DMS 273 (cell line): ENCODE measurements around the gene SDF4.

Source experiments
- DNase-seq: peaks from one replicate; lab custom pipeline; 2025; ENCODE audit not compliant: unreplicated experiment; lab: John Stamatoyannopoulos, UW

The SDF4 gene

DNA sequence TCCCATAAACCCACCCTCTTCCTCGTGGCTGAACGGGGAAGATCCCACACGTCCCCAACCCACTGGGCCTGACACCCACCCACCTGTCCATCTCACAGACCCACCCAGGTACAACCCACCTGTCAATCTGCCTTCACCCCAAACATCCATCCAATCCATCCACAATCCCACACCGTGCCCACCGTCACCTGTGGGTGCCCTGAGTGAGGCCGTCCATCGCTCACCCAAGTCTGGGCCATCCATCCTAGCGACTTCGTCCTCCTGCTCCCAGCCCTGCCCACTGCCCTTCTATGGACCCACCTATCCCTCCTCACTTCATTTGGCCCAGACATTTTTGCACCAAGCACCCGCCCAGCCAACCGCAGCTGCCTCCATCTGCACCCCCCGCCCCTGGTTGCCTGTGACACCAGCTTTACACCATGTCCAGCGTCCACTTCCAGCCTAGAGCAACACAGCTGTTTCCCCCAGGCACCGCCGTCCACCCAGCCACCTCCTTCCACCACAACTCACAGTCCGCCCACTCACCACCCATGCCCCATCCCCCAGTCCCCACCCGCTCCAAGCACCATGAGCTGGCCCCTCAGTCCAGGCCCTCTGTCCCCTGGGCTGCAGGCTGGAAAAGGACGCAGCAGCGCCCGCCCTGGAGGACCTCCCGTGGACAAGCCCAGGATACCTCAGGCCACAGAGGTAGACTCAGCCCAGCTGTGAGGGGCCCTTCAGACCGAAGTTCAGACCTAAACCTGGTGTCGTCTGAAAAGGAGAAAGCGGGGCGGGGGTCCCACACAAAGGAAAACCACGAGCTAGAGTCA, 50.5 kb downstream of the SDF4 start:
- DNase-seq: no peak

- DNase-seq: peak; percentile 65
These were observed 51.6 kb downstream of the SDF4 start for GRCh38 chr1:1179983-1180861.

- DNase-seq: no peak
These were observed 52.3 kb downstream of the SDF4 start for GRCh38 chr1:1179346-1179982.

DNA sequence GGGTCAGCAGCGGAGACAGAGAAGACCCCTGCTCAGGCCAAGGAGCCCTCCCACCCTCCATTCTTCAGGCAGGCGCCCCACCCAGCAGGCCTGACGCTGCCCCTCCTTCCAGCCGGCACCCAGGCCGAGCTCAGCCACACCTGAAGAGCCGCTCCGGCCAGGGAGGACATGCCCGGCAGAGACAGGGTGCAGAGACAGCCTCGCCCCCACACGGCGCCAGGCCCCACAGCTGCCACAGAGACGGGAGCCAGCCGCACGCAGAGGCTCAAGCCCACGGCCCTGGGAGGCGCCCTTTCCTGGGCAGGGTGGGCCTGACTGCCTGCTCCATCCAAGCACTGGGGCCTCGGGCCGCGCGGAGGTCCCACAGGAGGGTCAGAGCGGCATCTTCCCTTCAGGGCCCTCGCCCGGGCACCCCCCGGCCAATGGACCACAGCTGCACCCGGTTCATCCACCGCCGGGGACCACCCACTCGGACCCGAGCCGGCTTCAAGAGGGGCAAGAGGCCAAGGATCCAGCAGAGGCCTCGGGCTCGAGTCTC, 52.9 kb downstream of the SDF4 start:
- DNase-seq: no peak

DNA sequence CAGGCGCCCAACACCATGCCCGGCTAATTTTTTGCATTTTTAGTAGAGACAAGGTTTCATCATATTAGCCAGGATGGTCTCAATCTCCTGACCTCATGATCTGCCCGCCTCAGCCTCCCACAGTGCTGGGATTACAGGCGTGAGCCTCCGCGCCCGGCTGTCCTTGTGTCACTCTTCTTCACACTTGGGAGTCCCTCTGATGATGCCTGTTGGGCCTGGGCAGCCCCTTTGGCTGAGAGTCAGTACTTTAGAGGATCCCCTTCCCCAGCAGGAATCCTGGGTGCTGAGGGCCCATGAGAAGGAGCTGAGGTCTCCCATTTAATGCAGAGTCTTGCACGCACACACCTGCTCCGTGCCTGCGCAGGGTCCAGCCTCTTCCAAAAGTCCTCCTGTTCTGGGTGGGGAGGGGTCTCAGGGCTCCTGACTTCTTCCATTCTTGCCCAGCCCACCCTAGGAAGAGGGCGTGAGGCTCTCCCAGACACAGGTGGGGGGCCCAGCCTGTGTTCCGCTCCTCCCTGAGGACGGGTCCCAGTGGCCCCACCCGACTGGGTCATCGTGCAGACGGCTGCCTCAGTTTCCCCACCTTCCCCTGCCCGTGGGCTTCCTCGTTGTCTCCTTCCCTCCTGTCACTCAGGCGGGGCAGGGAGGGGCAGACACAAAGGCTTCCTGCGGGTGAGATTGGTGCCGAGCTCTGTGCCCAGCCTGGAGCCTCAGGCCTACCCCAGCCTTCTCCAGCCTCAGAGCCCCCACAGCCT, 54.2 kb downstream of the SDF4 start:
- no peak for DNase-seq

DNA sequence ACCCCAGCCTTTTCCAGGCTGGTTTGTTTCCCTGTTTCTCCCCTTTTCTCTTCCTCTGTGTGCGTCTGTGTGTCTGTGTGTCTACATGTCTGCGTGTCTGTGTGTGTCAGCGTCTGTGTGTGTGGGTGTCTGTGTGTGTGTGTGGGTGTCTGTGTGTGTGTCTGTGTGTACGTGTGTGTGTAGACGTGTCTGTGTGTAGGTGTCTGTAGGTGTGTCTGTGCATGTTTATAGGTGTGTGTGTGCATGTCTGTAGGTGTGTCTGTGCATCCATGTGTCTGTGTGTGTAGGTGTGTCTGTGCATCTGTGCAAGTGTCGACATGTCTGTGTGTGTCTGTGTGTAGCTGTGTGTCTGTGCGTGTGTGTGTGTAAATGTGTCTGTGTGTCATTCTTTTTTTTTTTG, 54.9 kb downstream of the SDF4 start:
- DNase-seq: no peak

DNA sequence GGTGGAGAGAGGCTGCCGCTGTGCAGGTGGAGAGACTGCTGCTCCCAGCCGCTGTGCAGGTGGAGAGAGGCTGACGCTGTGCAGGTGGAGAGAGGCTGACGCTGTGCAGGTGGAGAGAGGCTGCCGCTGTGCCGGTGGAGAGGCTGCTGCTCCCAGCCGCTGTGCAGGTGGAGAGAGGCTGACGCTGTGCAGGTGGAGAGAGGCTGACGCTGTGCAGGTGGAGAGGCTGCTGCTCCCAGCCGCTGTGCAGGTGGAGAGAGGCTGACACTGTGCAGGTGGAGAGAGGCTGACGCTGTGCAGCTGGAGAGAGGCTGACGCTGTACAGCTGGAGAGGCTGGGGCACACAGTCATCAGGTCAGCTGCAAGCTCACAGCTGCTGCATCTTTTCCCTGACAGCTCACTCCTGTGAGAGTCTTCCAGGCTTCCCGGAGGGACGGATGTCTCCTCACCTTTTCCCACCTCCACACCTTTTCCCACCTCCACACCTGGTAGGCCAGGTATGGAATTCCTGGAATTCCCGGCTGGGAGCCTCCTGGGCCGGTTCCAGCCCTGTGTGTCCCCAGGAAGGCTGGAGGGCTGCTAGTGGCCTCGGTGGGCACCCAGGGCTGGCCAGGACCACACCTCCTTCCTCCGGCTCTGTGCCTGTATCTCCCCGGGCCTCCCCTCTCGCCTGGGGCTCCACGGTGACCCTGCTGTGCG, 55.6 kb downstream of the SDF4 start:
- peak; percentile 47 for DNase-seq

GRCh38 chr1:1175221-1176062, 56.4 kb downstream of the SDF4 start:
- DNase-seq: no peak

- DNase-seq: no peak
These were observed 57.9 kb downstream of the SDF4 start, which contains the start of gene TTLL10 for GRCh38 chr1:1173793-1174415. TSS of gene TTLL10 (plus strand) at chr1:1173880. CDS start at chr1:1179216, 5,336 bp downstream.

GRCh38 chr1:1173061-1173792, 58.6 kb downstream of the SDF4 start:
- no peak for DNase-seq

GRCh38 chr1:1171546-1172340, 60.1 kb downstream of the SDF4 start:
- no peak for DNase-seq

DNA sequence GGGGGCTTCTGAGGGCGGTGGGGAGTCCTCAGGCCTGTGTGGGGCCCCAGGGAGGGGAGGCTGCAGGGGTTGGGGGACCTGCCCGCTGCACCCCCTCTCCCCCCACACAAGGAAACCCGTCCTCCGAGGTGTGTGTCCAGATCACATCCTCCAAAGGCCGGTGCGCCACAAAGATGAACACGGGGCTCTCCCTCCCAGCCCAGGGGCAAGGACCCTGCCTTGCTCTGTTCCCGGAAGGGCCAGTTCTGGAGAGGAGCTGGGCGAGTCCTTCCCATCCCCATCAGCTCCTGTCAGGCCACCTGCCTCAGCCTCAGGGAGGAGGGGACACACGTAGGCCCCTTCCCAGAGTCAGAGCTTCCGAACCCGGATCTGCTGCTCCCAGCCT, 60.6 kb downstream of the SDF4 start:
- no peak for DNase-seq

GRCh38 chr1:1170215-1171091, 61.3 kb downstream of the SDF4 start:
- no peak for DNase-seq

DNA sequence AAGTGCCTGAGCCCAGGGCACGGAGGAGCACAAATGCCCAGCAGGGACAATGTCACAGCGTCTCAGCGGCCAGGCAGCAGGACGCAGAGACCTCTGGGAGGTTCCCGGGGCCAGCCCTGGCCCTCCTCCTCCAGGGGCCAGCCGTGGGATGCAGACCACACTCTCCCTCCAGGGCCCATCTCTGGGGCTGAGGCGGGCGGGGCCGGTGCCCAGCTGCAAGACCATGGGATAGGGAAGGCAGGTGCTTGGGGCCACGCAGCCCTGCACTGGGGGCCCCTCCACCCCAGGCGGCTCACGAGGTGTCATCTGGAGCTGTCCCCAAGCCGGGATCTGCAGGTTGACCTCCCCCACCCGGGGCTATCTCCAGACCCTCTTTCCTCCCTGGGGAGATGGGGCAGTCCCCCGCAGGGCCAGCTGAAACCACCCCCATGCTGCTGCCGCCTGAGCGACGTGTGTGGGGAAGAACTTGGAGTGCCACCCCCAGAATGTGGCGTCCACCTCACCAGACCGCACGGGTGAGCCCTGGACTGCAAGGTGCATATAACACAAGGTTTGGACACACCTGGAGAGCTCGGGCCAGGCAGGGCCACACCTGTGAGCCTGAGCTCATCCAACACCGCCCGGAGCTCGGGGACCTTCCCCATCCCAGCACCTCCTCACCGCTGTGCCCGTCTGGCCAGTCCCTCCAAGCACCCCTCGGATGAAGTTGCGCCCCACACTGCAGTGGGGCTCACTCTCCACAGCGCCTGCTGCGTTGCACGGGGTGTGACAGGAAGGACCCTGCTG, 62.2 kb downstream of the SDF4 start:
- DNase-seq: no peak
